ENCODE results near the gene OR8K1. TPM values are rescaled to one million over a fixed set of nuclear protein-coding genes. Genes with fewer than 3 reads are reported as not detected.
A peak's percentile ranks its signal among the peaks of the same experiment; 100 is the strongest.

The OR8K1 gene
- total RNA-seq: not detected

GRCh38 chr11:56345739-56346138, at the start of gene OR8K1:
Gene OR8K1, plus strand, starts transcription at chr11:56346039. Its CDS starts 0 bp downstream, at chr11:56346039.
- intact Hi-C loops (cut with DNase I): no loop called here
- DNase-seq (ENCODE audit: low spot score): no peak
- ATAC-seq: no peak

- ATAC-seq (no peak), DNase-seq (ENCODE audit: low spot score) (no peak)
- intact Hi-C loops (cut with DNase I): no loop called here
These were observed 48.9 kb upstream of the OR8K1 start for GRCh38 chr11:56296898-56297297.

GRCh38 chr11:56307836-56308235, 38.0 kb upstream of the OR8K1 start:
- ATAC-seq (peak; percentile 13), DNase-seq (ENCODE audit: low spot score) (no peak)
- intact Hi-C loops (cut with DNase I): no loop called here

GRCh38 chr11:56314844-56315243, 31.0 kb upstream of the OR8K1 start, which contains the start of gene OR8K3:
Gene OR8K3, plus strand, starts transcription at chr11:56315144. Its CDS starts 3,163 bp downstream, at chr11:56318307.
- ATAC-seq (no peak), DNase-seq (ENCODE audit: low spot score) (no peak)
- intact Hi-C loops (cut with DNase I): no loop called here

- DNase-seq (ENCODE audit: low spot score): no peak
- peak; percentile 38 for ATAC-seq
- intact Hi-C loops (cut with DNase I): no loop called here
These were observed 13.9 kb upstream of the OR8K1 start for GRCh38 chr11:56331861-56332491.

- DNase-seq (ENCODE audit: low spot score): no peak
- ATAC-seq: no peak
- intact Hi-C loops (cut with DNase I): no loop called here
These were observed 12.7 kb upstream of the OR8K1 start for GRCh38 chr11:56333156-56333555.

- DNase-seq (ENCODE audit: low spot score) (no peak), ATAC-seq (no peak)
- intact Hi-C loops (cut with DNase I): no loop called here
These were observed 5.5 kb upstream of the OR8K1 start for GRCh38 chr11:56340289-56340688.

- DNase-seq (ENCODE audit: low spot score): no peak
- intact Hi-C loops (cut with DNase I): no loop called here
- no peak for ATAC-seq
These were observed 8.2 kb downstream of the OR8K1 start, which contains the start of gene OR8J1 for GRCh38 chr11:56353991-56354390. Gene OR8J1, plus strand, starts transcription at chr11:56354291. Its CDS starts 5,956 bp downstream, at chr11:56360247.

- intact Hi-C loops (cut with DNase I): no loop called here
- ATAC-seq: no peak
- no peak for DNase-seq (ENCODE audit: low spot score)
These were observed 29.5 kb downstream of the OR8K1 start, which contains the start of gene OR8U1 for GRCh38 chr11:56375324-56375723. Gene OR8U1, plus strand, starts transcription at chr11:56375624. Its CDS starts 0 bp downstream, at chr11:56375624.

GRCh38 chr11:56380120-56380519, 34.3 kb downstream of the OR8K1 start:
- intact Hi-C loops (cut with DNase I): no loop called here
- DNase-seq (ENCODE audit: low spot score): no peak
- no peak for ATAC-seq

- ATAC-seq (no peak), DNase-seq (ENCODE audit: low spot score) (no peak)
- intact Hi-C loops (cut with DNase I): no loop called here
These were observed 48.5 kb downstream of the OR8K1 start for GRCh38 chr11:56394381-56394780.

- no peak for ATAC-seq
- intact Hi-C loops (cut with DNase I): no loop called here
- DNase-seq (ENCODE audit: low spot score): no peak
These were observed 50.2 kb downstream of the OR8K1 start for GRCh38 chr11:56396047-56396446.

Other genes starting within 250 kb of the OR8K1 start
- gene OR8H2, start 242.4 kb upstream of the OR8K1 start, total RNA-seq: not detected
- not detected for gene OR8H3, start 223.7 kb upstream of the OR8K1 start, total RNA-seq
- not detected for gene OR8J3, start 205.8 kb upstream of the OR8K1 start, total RNA-seq
- gene OR8K5, start 185.7 kb upstream of the OR8K1 start, total RNA-seq: not detected
- gene OR5J2, start 169.4 kb upstream of the OR8K1 start, total RNA-seq: not detected
- not detected for gene OR5T2, start 111.8 kb upstream of the OR8K1 start, total RNA-seq
- gene OR5T3, start 93.8 kb upstream of the OR8K1 start, total RNA-seq: not detected
- gene OR5T1, start 71.9 kb upstream of the OR8K1 start, total RNA-seq: not detected
- not detected for gene OR8H1, start 53.8 kb upstream of the OR8K1 start, total RNA-seq
- gene OR8K3, start 30.9 kb upstream of the OR8K1 start, total RNA-seq: not detected
- not detected for gene OR8J1, start 8.3 kb downstream of the OR8K1 start, total RNA-seq
- gene OR8U1, start 29.6 kb downstream of the OR8K1 start, total RNA-seq: not detected
- not detected for gene OR5AL1, start 66.7 kb downstream of the OR8K1 start, total RNA-seq
- not detected for gene OR5M3, start 127.3 kb downstream of the OR8K1 start, total RNA-seq
- gene OR5M8, start 145.3 kb downstream of the OR8K1 start, total RNA-seq: not detected
- gene OR5M11, start 197.2 kb downstream of the OR8K1 start, total RNA-seq: not detected
- gene OR5M10, start 231.7 kb downstream of the OR8K1 start, total RNA-seq: not detected